ENCODE measurements around the gene NRGN. TPM values are rescaled to one million over a fixed set of nuclear protein-coding genes. Genes with fewer than 3 reads are reported as not detected.
A peak's percentile ranks its signal among the peaks of the same experiment; 100 is the strongest.

Gene NRGN
- not detected for total RNA-seq (ENCODE audit: insufficient read depth, low replicate concordance)

DNA sequence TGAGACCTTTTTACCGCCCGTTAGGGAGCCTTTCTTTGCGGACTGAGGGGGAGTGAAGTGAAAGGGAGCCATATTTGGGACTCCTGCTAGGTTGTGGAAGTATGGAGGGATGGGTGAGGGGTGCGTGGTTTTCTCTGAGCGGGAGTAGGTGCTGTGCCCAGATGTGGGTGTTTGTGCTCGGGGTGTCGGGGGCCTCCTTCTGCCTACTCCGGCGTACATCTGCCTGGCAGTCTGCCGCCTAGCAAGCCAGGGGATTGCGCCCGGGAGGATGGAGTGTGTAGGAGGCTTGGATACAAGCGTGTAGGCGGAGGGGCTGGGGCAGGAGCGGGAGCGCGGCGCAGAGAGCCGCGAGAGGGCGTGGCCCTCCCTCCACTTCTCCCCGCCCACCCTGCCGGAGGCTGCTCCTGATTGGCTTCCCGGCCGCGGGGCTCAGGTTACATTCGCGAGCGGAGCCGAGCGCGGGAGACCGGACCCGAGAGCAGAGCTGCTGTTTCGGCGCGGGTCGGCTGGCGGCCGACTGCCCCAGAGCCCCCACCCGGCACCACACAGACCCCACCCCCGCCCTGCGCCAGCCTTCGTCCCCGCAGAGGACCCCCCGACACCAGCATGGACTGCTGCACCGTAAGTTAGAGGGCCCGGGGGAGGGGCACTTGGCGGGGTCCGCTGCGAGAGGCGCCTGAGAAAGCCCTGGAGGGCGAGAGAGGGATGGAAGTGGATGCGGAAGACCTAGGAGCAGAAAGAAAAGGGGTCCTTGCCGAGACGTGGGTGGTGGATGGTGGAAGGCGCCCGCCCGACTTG lies at the start of gene NRGN:
Gene NRGN (plus strand): TSS at position 464 of the 798 bp plus-strand sequence. CDS start 143 bp downstream, at position 607.
- peak; percentile 95 for DNase-seq (ENCODE audit: low spot score)

DNA sequence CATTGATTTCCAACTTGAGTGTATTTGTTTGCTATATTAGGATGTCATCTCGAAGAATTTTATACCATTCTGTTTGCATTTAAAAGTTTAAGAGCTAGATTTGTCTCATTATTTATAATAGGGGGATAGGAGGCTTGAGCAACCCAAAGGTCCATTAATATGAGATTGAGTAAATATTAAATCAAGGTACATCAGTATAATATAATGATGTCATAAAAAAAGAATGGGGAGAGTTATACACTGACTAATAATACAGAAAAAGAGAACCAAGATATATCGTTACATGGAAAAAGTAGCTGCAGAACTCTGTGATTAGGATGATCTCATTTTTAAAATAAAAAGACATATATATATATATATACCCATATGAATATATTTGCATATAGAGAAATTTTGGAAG lies 46.6 kb upstream of the NRGN start:
- DNase-seq (ENCODE audit: low spot score) = no peak

DNA sequence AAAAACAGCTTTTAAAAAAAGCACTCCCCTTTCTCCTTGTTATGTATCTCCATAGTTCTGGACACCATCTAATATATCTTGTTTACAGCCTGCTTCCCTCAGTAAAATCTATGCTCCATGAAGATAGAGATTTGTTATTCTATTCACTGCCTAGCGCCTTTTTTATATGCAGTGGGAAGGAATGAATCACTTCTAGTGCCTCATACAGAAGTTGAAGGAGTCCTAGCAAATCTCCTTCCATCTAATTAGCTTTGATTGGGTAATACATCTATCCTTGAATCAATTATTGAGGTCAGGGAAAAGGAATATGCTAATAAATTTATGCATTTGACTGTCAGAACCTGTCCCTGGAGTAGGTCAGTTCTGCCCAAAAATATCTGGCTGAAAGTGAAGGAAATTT lies 40.2 kb upstream of the NRGN start:
- DNase-seq (ENCODE audit: low spot score) = no peak

DNA sequence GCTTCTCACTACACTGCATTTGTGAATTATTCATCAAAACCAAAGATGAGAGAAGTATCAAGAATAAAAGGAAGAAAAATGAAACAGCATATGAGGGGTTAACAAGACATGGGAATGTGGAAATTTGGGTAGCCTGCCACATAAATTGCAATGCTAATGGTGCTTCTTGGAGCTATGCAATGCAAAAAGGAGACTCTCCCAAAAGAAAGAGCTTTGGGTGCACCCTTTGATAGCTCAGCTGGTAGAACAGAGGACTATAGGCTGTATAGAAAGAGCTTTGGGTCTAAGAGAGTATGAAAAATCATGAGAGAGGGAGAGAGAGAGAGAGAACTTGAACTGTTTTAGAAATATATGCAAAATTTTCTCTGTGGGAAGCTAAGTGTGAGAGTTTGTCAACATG lies 39.7 kb upstream of the NRGN start:
- DNase-seq (ENCODE audit: low spot score) = no peak

DNA sequence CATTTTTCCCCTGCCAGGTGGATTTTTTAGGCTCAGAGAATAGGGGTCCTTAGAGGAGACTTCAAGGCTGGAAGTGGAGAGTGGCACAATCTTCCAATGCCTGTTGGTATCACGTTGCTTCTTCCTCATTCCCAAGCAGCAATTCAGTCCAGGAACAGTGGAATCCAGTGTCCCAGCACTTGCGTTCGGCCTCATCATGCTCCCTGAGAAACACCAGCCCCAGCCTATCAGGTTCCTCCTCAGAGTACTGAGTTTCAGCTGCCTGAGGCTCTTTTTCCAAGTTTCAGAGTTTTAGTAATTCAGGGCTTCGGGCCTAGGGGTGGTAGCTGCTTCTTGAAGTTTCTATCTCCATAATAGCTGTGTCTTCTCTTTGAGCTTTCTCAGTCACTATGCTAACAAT lies 31.9 kb upstream of the NRGN start:
- DNase-seq (ENCODE audit: low spot score) = no peak

DNA sequence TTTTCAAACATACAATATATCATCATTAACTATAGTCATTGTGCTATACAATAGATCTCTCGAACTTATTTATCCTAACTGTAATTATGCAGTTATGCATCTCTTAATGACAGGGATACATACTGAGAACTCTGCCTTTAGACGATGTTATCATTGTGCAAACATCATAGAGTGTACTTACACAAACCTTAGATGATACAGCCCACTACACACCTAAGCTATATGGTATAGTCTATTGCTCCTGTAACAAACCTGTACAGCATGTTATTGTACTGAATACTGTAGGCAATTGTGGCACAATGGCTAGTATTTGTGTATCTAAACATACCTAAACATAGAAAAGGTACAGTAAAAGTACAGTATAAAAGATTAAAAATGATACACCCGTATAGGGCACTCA lies 27.4 kb upstream of the NRGN start:
- no peak for DNase-seq (ENCODE audit: low spot score)

DNA sequence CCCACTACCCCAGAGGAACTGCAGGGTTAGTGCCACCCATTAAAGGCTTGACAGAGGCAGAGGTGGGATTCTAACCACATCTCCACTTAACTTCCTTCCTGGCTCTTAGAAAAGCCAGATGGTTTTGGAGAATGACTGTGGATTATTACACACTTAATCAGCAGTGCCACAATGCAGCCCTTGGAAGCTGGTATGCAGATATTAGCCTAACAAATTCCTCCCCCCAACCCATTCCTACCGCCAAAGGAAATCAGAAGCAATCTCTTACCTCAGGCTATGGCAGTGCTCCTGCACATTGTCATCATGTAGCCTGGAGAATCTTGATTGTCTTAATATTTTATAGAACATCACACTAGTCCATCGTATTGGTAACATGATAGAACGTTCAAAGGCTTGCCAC lies 23.2 kb upstream of the NRGN start:
- no peak for DNase-seq (ENCODE audit: low spot score)

DNA sequence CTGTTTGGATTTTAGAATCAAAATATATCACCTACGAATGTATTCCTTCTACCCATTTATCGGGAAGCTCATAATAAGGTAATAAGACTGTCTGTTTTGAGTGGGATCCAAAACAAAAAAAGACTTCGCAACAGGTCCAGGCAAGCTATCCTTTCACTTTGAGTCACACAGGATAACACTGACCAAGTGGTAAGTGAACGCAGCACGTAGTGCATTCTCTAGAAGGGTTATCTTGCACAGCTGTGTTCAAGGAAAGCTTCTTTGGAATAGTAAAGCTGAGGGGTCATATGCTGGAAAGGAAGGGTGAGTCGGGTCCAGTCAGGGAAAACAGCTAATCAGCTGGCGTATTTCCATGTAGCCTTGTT lies 22.3 kb upstream of the NRGN start:
- DNase-seq (ENCODE audit: low spot score) = no peak

DNA sequence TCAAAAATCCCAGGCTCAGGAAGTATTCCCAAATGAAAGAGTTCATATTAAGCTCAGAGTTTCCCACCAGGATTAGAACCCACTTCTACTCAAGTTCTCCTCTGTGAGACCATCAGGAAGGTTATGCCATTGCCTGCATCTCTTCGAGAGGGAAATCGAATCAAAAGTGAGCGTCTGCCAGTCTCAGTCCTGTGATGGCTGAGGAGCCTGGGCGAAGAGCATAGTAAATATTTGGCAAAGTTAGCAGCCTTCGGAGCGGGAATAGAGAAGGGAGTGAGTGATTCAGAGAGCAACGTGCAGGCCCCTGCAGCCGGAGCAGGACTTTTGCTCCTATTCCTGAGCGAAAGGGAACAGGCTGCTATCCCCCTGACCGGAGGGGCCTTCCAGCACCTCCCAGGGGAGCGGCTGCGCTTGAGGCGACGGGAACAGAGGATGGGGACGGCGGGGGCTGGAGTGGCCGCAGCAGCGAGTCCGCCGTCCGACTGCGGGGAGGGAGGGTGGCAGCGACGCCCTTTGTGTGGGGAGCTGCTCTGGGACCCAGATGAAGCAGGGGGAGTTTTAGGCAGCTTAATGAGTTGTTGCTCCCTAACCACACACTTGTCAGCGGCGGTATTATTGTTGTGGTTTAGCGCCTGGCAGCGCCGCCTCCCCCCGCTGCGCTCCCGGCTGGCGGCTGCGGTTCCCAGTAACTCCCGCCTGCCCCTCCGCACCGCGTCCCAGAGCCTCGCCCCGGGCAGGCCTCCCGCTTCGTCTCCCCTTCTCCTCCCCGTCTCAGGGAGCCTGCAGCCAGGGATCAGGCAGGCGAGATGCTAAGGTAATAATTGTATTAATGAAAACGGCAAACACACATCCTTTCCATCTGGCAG lies 21.7 kb upstream of the NRGN start:
- peak; percentile 50 for DNase-seq (ENCODE audit: low spot score)

DNA sequence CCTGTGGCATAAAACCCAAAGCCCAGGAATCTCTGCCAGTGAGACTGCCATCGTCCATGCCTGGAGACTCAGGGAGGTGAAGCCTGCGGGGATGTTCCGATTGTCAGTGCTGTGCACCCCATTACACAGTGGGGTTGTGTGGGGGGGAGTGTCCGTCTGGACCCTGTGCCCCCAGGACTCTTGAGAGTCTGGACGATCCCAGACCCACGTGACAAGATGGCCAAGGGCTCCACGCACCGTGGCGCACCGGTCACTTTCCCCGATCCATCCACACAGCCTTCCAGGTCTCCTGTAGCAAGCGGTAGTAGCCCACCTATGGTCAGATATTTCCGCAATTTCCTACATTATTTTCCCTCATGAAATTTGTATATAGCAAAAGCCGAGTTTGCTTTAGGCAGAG lies 20.9 kb upstream of the NRGN start:
- no peak for DNase-seq (ENCODE audit: low spot score)

DNA sequence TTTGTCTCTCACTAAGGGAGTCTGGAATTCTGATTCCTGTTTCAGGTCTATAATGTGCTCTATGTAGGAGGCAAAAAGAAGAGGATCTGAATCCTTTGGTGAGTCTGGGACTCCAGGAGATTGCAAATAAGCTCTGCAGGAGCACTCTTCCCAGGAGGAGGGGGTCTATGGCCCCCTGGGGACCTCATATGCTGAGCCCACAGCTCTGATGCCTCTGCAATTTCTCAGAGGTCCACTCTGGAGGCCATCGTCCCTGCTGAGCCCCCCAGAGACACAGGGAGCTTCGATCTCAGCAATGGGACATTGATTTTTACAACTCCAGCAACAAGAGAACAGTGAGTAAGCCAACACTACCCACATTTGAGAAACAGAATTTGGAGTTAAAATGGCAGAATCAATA lies 20.2 kb upstream of the NRGN start:
- no peak for DNase-seq (ENCODE audit: low spot score)

DNA sequence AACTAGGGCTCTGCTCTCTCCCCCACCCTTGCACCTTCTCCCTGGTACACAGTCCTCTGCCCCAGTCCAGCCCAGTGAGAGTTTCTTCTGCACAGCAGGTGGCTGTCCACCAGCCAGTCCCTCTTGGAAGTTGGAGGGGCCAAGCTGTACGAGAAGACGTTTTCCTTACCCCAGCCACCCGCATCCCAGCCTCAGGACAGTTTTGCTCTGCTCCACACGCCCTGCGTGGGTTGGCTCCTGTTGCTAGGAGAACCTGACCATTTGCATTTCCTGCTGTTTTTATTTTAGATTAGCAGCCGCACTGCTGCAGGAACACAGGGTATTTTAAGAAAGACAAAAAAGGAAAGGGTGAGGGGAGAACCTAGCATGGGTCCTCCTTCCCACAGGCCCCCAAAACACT lies 17.6 kb upstream of the NRGN start:
- DNase-seq (ENCODE audit: low spot score) = no peak

DNA sequence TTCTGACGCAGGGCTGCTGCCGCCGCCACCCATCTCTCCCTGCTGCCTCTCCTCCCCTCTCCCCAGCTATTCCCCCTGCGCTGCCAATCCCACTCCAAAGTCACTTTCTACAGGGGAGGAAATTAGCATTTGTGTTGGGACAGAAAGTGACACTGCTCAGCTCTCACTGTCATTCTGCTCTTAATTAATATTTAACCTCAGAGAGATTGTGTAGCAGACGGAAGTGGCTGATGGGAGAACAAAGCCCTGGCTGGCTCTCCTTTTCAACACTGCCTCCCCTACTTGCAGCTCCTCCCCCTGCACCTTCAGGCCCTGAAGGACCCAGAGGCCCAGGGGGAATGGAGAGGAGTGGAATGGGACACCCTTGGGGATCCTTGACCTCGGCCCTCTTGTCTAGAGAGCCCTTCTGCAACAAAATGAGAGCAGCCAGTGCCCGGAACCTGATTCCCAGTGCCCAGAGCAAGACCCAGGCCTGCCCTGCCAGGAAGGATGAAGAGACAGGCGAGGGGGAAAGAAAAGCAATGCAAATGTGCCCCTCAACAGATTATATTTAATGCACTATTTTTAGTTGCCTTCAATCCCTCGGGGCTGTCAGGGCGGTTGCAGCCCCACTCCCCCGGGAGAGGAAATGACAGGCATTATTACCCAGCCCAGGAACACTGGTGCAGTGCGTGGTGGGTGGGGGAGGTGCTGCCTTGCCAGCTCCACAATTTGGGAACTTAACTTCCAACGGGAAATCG lies 14.6 kb upstream of the NRGN start:
- no peak for DNase-seq (ENCODE audit: low spot score)

DNA sequence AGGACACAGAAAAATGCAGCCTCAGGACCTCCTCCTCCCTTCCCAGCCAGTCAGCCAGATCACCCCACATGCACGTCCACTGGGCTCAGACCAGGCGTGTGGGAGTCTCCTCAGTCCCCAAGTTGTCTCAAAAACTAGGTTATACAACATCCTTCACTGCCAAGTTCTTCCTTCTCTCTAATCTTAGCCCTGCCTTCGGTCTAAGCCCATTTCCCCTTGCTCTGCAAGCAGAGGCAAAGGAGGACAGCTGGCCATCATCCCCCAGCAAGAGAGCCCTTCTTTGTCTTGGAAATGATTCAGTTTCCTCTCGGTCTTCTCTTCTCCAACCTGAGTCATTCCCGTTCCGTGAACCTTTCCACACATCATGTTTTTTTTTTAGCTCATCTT lies 14.0 kb upstream of the NRGN start:
- no peak for DNase-seq (ENCODE audit: low spot score)

DNA sequence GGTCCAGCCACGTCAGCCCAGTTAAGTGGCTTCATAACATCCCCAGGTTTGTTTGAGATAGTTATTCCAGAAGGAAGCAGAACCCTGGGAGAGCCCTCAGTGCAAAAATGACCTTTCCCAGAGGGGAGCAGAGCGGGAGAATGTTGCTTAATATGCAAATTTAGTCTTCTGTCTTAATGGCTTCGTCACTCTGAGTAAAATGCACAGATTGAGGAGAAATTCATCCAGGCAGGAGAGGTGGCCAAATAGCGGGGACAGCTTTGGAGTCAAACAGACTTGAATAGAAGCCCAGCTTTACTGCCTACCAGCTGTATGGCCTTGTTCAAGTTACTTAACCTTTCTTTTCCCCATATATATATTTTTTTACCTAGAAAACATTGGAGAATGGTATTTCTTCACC lies 12.3 kb upstream of the NRGN start:
- DNase-seq (ENCODE audit: low spot score) = no peak

DNA sequence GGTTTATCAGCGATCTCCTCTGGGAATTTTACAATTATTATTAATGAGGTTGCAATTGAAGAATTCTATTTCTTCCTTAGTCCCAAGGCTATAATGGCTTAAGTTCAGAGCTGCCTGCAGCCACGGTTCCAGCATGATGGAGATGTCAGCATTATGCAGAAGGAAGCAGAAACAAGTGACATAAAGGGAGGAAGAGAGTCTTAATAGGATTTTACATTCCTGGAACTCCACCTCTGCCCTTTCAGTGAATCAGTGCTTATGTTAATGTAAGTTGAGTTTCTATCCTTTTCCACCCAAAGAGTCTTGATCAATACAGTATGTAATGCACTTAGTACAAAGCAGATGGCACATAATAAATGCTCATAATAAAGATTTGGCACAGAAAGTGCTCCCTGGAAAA lies 11.6 kb upstream of the NRGN start:
- no peak for DNase-seq (ENCODE audit: low spot score)

DNA sequence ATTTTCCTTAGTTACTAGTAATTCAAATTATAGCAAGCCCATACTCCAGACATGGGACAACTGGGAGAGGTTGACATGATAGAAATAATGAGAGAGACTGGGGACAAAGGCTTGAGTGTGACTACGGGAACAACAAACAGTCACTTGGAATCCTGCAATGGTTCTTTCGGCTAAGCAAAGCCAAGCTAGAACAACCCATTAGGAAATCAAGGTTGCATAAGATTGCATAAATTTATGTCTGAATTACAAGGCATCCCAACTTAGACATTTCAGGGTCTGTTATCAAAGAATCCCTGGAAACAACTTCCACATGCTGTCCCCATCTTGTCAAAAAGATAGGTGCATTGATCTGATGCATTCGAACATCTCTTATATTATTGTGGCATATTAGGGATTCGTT lies 10.2 kb upstream of the NRGN start:
- no peak for DNase-seq (ENCODE audit: low spot score)

DNA sequence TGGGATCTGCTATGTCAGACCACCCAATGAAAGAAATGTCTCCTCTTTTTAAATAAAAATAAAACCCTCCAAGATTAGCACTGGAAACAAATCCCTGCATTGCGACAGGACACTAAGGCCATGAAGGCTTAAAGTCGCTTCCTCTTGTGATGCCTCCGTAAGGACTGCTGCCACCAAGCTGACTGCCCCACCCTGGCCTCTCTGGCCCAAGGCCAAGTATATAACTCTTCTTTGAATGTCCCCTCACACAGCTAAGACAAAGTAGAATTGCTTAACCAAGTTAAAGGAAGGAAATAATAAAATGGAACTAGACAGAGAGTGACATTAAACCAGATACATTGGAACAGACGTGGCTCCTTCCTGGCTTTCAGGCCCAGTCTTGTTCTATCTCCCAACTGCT lies 7.5 kb upstream of the NRGN start:
- DNase-seq (ENCODE audit: low spot score) = no peak

DNA sequence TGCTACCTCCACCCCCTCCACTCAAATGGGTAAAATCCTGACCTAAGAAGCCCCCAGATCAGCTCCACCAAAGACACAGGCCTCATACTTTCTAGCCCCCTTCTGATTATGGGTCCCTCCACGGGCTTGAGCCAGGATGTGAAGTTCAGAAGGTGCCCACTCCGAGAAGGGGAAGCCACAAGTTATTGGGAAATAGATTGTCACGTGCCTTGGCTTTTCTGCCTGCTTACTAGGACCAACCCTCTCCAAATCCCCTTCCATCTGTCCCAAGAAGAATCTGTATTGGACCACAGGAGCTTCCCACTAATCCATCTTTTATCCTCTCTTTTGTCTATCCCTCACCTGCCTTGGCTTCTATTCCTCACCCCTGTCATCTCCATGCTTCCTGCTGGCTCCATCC lies 3.0 kb upstream of the NRGN start:
- no peak for DNase-seq (ENCODE audit: low spot score)

DNA sequence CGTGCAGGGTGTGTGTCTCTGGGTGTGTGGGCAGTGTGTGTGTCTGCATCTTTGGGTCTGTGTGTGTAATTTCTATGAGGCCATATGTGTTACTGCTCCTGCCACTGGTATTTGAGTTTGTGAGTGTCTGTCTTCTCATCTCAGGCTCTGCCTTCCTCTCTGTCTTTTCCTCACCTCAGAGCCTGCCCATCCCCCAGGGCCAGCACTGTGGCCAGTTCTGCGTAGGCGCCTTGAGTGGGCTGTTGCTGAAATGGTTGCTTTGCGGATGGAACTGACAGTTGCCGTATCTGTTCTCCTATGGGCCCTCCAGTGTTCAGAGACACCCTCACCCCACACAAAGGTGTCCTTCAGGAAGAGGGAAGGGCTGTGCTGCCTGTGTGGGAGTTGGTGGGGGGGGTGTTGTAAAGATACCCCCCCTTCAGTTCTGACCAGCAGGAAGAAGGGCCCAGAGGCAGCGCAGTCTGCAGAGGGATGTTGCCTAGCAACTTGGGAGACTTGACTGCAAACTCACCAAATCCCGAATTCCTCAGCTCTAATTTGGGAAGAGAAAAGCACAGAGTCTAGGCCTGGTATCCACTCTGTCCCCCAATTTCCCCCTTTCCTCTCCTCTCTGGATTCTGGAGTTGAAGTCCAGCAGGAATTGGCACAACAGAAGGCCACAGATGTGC lies 2.0 kb upstream of the NRGN start:
- DNase-seq (ENCODE audit: low spot score) = no peak

DNA sequence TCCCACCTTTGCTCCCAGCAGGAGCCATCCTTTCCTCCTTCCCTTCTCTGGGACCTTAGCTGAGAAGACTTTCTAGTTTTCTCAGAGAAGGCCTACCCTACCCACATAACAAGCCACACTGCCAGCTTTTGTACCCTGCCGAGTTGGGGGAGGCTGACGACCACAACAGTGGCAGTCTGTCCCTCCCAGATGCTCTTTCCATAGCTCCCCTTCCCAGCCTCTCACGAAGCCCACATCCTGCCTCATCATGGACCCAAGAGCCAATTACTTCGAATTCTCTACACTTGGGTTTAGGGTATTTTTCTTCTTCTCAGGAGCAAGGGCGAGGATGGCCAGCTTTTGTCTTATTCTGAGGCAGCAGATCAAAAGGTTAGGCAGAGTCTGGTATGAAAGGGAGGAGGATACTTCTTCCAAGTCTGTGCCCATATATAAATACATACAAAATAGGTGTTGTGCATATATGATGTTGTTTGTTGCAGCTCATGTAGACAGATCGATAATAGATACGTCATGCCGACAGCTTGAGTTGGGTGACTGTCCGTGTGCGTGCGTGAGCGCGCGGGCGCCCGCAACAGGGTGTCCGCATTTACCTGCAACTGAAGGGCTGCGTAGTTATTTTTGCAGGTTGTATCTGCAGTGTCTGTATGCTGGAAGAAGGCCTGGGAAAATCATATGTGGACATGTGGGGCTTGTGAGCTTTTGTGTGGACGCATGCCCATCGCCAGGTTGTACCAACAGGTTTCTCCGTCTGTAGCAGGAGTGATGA lies 846 bp upstream of the NRGN start:
- DNase-seq (ENCODE audit: low spot score) = no peak
